ENCODE measurements around the gene PDE1C.
"Not testable (repeated sequence)": the region's sequence is repeated elsewhere in the genome, so short reads cannot be mapped to it uniquely, and the experiment has no call there.

PDE1C gene

DNA sequence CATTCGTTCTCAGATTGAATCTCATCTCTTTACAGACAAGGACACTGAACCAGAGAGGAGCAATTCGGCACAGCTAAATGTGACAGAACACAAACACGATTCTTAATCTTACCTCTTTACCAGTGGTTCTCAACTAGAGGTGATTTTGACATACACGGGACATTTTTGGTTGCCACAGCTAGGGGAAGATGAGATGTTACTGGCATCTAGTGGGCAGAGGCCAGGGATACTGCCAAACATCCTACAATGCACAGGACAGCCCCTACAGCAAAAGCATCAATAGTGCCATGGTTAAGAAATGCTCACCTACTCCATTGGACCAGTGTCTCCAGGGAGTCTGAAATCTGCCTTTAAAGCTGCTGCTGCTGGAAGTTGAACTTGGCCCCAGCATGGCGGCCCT, 27.3 kb downstream of the PDE1C start:
- DNase-seq = no peak

DNA sequence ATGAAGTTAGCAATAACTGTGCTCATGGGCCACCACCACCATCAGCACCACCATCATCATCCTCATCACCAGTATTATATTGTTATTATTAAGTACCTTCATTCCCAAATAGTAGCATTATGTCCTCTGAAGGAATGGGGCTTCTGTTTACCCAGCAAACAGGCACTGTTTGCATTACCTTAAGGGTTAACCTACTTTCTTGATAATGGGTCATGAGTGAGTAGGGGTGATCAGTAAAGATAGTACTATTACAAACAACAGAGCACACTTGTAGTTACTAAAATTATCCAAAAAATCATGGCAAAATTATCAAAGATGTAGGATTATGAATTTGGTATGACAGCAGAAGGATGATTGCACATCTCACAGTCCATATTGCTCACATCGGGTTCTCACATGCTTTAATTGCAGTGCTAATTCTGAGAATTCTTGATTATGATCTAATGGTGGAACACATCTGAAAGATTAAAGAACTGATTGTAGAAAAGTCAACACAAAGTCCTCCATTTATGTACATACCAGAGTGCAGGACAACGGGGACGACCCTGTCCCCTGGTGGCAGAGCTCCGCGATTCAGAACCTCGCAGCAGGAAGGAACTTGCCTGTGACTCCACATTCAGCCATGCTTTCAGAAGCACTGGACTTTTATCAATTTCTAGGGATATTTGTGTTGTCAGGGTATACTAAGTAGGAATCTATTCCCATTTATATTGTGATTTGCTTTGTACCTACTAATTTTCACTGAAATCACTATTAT, 31.0 kb downstream of the PDE1C start:
- DNase-seq = no peak

DNA sequence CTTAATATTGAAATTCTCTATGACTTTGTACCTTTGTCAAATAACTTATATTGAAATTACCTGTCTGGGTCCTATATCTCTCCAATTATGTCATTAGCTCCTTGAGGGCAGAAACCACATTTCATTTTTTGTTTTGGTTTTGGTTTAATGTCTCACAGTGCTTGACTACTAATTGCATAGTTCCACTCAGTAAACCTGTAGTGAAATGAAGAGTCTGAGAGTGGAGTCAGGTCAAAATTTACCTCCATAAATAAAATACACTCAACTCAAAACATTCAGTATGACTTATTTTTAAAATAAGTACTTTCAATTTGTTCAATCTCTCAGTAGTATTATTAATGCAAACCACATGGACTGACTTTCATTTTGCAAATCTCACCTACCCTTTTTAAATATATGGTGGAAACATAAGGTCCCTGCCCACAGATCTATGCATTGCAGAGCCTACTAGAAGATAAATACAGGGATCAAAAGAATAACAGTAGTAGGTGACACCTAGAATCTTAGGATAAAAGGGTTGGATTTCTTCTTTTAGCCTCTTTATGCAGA, 32.5 kb downstream of the PDE1C start:
- no peak for DNase-seq

DNA sequence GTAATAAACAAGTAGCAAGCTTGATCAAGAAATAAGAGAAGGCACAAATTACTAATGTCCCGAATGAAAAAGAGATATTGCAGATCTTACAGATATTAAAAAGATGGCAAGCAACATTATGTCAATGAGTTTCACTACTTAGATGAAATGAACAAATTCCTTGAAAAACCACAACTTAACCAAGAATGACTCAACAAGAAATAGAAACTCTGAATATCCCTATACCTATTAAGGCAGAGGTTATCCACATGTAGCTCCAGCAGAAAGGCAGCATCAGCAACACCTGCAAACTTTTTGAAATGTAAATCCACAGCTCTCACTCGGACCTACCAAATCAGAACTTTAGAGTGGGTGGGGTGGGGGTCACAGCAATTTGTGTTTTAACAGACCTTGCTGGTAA, 33.6 kb downstream of the PDE1C start:
- DNase-seq = no peak

DNA sequence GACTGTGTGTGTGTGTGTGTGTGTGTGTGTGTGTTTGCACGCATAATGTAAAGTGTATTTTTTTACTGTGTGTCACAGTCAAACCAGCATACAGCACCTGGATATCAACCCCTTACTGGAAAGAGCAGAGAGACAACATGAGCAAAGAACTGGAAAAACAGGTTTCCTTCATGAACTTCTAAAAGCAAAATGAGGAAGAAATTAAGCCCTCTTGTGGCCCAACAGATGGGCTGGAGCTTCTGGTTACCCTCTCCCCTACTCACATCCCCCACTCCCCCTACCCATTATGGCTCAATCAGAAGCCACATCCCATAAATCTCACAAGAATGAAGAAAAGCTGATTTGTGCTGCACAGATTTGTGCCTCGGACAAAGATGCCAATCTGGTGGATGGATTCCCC, 36.2 kb downstream of the PDE1C start:
- DNase-seq = peak; percentile 78

DNA sequence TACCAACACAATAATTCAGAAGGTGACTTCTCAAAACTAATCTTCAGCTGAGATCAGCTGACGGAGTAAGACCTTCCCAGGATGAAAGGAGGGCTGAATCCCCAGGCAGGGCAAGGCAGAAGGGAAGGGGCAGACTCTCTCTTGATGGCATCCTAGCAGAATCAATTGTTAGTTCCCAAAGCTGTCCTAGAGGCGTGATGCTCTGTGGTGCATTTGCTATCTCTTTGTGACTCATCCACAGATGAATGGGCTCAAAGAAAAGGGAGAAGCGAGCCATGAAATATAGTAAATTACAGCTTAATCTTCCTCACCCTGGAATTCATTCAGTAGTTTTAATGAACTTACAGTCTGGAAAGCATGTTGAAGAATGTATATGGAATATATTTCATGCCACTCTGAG, 37.2 kb downstream of the PDE1C start:
- DNase-seq = no peak

DNA sequence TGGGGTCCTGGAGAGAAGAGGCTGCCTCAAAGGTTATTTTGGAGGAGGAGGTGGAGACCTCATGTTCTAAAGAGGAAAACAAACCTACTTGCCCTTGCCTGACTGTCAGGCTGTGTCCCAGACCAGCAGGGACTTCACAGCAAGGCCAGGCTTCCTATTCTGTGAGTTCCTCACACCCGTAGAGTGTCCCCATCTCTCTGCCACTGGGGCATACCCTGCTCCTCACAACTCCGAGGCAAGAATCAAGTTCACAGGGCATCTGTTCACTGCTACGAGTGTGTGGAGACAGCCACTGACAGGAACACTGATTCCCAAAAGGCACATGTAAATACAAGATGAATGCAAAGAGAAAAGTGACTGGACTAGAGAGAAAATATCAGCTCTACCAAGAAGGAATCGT, 38.0 kb downstream of the PDE1C start:
- DNase-seq = no peak

DNA sequence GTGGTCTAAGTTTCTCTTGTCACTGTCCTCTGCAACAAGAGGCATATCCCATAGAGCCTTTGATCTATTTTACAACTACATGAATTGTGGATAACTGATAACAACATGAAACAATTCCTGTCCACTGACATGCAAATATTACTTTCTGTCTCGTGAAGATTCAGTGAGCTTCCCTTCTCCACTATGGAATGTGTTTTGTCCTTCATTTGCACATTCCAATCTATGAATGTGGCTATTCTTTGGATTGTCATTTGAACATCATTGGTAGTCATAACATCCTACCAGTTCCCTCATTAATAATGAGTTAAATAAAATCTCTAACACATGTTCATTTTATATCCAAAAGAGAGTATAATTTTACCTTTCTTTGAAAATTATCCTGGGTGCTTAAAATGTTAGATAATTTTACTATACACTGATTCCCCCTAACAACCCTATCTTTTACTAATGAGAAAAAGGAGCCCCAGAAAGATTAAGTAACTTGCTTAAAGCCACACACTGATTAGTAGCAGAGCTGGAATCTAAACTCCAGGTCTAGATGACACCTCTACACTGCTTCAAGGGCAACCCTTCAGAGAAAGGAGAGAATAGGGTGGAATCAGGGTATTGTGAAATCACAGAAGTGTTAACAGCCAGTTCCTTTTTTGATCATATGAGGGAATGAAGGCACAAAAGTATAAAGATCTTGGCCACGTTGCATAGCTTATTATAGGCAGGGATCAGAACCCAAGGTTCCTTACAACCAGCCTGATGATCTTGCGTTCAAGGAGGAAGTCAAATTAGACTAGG, 39.1 kb downstream of the PDE1C start:
- DNase-seq = no peak

DNA sequence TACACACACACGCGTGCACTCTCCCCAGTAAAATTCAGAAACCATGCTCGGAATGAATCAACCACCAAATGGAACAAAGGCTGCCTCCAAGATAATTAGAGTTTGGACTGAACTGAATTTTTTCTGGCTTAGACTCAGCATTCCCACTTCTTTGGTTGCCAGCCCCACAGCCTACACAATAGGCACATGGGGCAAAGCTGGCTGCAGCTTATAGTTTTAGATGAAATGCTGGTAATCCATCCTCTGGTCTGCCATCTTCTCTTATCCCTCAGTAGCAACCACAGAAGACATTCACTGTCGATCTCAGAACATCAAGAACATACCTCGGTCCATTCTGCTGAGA, 44.2 kb downstream of the PDE1C start:
- DNase-seq = no peak

- DNase-seq = no peak
Measured at GRCh38 chr7:32025381-32026082, 44.7 kb downstream of the PDE1C start.

DNA sequence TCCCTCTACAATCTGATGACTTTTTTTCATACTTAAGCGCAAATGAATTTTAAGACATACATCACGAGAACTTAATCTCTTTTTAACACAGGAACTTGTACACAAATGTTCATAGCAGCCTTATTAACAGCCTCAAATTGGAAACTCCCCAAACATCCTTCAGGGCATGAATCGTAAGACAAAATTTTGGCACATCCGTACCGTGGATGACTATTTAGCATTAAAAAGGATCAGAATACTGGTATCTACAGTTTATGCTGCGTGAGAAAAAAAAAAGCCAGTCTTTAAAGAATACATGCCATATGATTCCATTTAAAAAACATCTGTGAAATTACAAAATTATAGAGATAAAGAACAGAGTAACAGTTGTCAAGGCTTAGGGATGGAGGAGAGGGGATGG, 46.8 kb downstream of the PDE1C start:
- no peak for DNase-seq

DNA sequence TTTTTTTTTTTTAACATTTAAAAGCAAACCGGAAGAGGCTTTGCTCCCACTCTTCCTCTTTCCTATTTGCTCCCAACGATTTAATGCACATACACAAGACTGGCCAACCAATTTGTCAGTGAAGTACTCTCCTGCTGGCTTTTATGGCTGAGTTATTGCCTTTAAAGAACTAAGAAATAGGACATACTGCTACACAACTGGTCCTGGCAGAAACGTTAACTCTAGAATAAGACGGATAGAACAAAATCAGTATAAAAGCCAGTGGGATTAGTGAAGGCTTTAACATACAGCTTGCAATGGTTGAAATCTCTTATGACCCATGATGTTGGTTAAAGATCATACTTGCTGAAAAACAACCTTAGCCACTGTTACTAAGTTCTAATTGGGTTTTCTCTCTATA, 47.2 kb downstream of the PDE1C start:
- DNase-seq = no peak

DNA sequence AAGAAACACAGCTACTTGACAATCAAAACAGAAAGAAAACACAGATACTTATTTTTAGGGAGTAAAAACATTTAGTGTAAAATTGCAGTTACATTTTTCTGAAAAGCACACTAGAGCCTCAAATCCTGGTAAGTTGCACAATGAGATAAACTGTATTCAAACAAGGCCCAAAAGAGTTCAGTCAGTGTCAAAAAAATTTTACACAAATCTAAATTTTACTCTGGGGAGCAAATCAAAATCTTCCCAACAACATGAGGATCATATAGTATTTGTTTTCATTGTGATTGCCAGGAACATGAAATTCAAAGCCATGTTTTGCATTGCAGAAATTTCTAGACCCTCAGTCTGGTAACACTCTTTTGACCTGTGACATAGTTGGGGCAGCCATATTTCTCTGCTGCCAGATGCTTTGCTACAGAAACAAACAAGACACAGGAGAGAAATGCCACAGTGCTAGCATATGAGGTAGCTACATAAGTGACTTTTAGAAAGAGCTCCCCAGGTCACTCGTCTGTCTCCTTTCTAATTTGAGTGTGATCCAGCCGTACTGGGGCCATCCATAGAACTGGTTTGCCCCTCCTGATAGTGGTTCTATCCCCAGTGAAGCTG, 49.6 kb downstream of the PDE1C start:
- DNase-seq = no peak

DNA sequence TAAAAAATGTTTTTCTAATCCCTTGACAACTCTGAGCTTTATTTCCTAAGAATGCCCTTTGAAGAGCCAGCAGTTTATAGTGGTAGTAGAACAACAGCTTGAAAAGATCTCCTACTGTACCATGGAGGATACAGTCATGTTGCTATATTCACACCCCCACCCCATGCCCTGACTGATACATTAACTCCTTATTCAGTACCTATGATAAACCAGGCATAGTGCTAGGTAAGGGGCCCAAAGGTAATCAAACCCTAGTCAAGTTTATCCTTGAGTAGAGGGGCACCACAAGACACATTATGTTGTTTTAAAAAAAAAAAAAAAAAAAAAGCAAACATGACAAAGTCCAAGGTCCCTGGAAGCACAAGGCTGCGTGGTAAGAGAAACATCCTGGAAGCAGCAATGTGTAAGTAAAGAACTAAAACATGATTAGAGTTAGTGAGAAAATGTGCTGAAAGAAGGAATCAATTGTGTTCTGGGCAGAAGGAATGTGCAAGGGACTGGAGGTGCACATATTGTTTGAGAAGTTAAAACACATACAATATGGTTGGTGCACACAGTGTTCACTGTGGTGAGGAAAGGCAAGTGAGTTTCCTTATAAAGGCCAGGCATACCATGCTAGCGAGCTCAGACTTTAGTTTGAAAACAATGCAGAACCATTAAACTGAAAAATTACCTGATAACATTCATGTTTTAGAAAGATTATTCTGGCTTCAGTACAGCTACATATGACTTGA, 51.2 kb downstream of the PDE1C start:
- no peak for DNase-seq

- no peak for DNase-seq
Measured at GRCh38 chr7:32015133-32015532, 55.1 kb downstream of the PDE1C start.

DNA sequence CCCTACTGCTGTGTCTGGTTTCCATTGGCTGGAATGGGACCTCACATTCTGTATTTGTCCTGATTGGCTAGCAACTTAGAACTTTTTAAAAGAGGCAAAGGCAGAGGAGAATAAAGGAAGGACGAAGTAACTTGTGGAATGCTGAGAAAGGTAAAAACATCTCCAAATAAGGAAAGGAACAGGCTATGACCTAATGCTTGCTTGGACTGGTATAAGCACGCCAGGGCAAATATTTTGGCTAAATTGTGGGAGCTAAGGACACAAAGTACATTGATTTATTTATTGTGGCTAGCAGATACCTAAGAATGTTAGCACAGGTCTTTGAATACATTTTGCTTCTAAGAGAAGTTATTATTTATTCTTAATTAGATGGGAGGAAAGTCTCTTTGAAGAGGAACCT, 56.7 kb downstream of the PDE1C start:
- not testable (repeated sequence) for DNase-seq

GRCh38 chr7:32005577-32005976, 64.6 kb downstream of the PDE1C start:
- DNase-seq = no peak

- no peak for DNase-seq
Measured at GRCh38 chr7:32001948-32002347, 68.3 kb downstream of the PDE1C start.

GRCh38 chr7:31997423-31997822, 72.8 kb downstream of the PDE1C start:
- DNase-seq = no peak

- DNase-seq = no peak
Measured at GRCh38 chr7:31995134-31995533, 75.1 kb downstream of the PDE1C start.

DNA sequence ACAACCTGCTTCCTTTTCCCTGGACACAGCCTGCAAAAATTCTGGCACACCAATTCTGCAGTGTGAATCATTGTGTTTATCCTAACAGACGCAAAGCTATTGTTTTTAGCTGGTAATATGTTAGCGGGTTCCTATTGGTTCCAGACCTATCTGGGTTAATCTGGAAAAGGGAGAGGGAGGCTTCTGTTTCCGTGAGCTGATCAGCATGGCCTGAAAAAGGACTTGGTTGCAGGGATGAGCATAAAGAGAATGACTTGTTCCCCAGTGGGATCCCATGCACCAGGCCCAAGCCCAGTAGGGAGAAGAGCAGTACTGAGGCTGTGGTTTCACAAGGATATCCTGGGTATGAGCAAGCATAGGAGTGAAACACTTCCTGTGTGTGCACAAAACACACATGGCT, 78.4 kb downstream of the PDE1C start:
- no peak for DNase-seq

- DNase-seq = no peak
Measured at GRCh38 chr7:31991406-31991805, 78.8 kb downstream of the PDE1C start.

All from NCI-H2029 (cell line).